ENCODE data around the gene DBNDD2.

The DBNDD2 gene

DNA sequence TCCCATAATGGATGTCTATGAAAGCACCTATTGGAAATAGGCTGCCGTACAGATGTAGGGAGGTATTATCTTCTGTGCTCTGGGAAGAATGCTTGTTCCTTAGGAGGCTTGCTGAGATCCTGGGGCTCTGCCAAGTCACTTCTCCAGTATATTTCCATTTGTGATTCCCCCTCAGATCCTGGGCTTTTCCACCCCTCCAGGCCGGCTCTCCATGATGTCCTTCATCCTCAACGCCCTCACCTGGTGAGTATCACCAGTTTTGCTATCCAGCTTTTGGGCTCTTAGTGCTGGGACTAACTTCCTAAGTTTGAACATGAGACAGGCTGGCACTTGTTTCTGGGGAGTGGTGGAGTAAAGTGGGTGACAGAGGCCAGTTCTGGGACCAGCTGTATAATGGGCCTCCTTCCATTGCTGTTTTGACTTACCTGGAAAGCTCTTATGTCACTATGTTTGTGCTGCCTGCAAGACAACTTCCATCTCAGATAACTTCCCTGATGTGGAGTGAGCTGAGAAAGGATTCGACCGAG is 42.6 kb upstream of the DBNDD2 start:
- Histone ChIP-seq H3K27me3 (ENCODE audit: control insufficient read depth, low read length) (no peaks in the 10 kb centered on the region), H3K4me2 (ENCODE audit: low read length) (no peak overlapping the region; the same call in 1 of the 2 replicates), H3K27ac (ENCODE audit: low read depth, low read length) (no peak overlapping the region), H3K9me2 (replicated peaks; ENCODE audit: control insufficient read depth, low read length) (no peaks in the 10 kb centered on the region), H3K4me1 (ENCODE audit: control insufficient read depth, low read length) (peaks cover 74% of the 10 kb centered on the region), H3K9me3 (ENCODE audit: control insufficient read depth, insufficient read depth, low read length) (no peaks in the 10 kb centered on the region), H3K36me3 (ENCODE audit: control insufficient read depth, low read length) (peaks cover 43% of the 10 kb centered on the region), H3K4me3 (ENCODE audit: low read length) (no peak overlapping the region), H3K79me2 (ENCODE audit: control insufficient read depth, low read length) (peaks cover 38% of the 10 kb centered on the region), H3F3A (ENCODE audit: control insufficient read depth, insufficient read depth) (peaks cover 21% of the 10 kb centered on the region), H4K20me1 (ENCODE audit: control insufficient read depth, insufficient read depth, low read depth, low read length) (peaks cover 19% of the 10 kb centered on the region)
- TF ChIP-seq, protein P1, sequence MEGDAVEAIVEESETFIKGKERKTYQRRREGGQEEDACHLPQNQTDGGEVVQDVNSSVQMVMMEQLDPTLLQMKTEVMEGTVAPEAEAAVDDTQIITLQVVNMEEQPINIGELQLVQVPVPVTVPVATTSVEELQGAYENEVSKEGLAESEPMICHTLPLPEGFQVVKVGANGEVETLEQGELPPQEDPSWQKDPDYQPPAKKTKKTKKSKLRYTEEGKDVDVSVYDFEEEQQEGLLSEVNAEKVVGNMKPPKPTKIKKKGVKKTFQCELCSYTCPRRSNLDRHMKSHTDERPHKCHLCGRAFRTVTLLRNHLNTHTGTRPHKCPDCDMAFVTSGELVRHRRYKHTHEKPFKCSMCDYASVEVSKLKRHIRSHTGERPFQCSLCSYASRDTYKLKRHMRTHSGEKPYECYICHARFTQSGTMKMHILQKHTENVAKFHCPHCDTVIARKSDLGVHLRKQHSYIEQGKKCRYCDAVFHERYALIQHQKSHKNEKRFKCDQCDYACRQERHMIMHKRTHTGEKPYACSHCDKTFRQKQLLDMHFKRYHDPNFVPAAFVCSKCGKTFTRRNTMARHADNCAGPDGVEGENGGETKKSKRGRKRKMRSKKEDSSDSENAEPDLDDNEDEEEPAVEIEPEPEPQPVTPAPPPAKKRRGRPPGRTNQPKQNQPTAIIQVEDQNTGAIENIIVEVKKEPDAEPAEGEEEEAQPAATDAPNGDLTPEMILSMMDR (IDR thresholded peaks at IDR 0.05; ENCODE audit: low read depth, low read length, poor library complexity, severe bottlenecking): no peak
- TF ChIP-seq EZH2phosphoT487 (IDR thresholded peaks at IDR 0.05; ENCODE audit: borderline replicate concordance, low read length): no peak

DNA sequence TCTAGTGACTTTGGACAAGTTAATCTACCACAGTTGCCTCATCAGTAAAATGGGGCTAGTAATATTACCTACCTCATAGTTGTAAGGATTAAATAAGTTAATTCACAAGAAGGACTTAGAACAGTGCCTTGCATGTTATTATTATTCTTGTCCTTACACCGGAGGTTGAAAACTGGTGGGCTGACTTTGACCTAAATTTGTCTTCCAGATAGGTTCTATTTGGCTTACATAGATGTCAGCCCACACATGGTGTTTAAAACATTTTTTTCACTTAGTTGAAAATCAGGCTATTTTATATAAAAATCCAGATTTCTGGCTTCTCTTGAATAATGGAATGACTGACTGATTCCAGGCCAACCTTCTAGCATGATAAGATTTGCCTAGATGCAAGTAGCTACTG is 41.9 kb upstream of the DBNDD2 start:
- Histone ChIP-seq H3K79me2 (ENCODE audit: control insufficient read depth, low read length) (peaks cover 38% of the 10 kb centered on the region), H3K9me3 (ENCODE audit: control insufficient read depth, insufficient read depth, low read length) (no peaks in the 10 kb centered on the region), H4K20me1 (ENCODE audit: control insufficient read depth, insufficient read depth, low read depth, low read length) (peaks cover 19% of the 10 kb centered on the region), H3F3A (ENCODE audit: control insufficient read depth, insufficient read depth) (peaks cover 21% of the 10 kb centered on the region), H3K27me3 (ENCODE audit: control insufficient read depth, low read length) (no peaks in the 10 kb centered on the region), H3K4me3 (ENCODE audit: low read length) (no peak overlapping the region), H3K4me1 (ENCODE audit: control insufficient read depth, low read length) (peaks cover 71% of the 10 kb centered on the region), H3K36me3 (ENCODE audit: control insufficient read depth, low read length) (peaks cover 43% of the 10 kb centered on the region), H3K4me2 (ENCODE audit: low read length) (no peak overlapping the region), H3K9me2 (replicated peaks; ENCODE audit: control insufficient read depth, low read length) (no peaks in the 10 kb centered on the region), H3K27ac (ENCODE audit: low read depth, low read length) (no peak overlapping the region)
- TF ChIP-seq, protein P1 (IDR thresholded peaks at IDR 0.05; ENCODE audit: low read depth, low read length, poor library complexity, severe bottlenecking): no peak
- TF ChIP-seq EZH2phosphoT487 (IDR thresholded peaks at IDR 0.05; ENCODE audit: borderline replicate concordance, low read length): no peak

DNA sequence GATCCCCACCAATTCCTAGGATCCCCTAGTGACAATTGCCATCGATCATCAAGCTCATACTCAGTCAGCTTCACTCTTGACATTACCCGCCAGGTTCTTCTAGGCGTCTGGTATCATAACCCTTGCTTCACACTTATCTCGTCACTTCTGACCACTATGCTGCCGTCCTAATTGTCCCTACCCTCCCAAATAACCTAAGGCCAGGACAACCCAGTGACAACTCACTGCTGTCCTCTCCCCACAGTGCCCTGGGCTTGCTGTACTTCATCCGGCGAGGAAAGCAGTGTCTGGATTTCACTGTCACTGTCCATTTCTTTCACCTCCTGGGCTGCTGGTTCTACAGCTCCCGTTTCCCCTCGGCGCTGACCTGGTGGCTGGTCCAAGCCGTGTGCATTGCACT is 41.5 kb upstream of the DBNDD2 start:
- Histone ChIP-seq H3K4me3 (ENCODE audit: low read length) (no peak overlapping the region), H4K20me1 (ENCODE audit: control insufficient read depth, insufficient read depth, low read depth, low read length) (peaks cover 19% of the 10 kb centered on the region), H3K4me1 (ENCODE audit: control insufficient read depth, low read length) (peaks cover 67% of the 10 kb centered on the region), H3F3A (ENCODE audit: control insufficient read depth, insufficient read depth) (peaks cover 26% of the 10 kb centered on the region), H3K4me2 (ENCODE audit: low read length) (no peak overlapping the region; the same call in 1 of the 2 replicates), H3K79me2 (ENCODE audit: control insufficient read depth, low read length) (peaks cover 38% of the 10 kb centered on the region), H3K9me3 (ENCODE audit: control insufficient read depth, insufficient read depth, low read length) (no peaks in the 10 kb centered on the region), H3K27me3 (ENCODE audit: control insufficient read depth, low read length) (no peaks in the 10 kb centered on the region), H3K9me2 (replicated peaks; ENCODE audit: control insufficient read depth, low read length) (no peaks in the 10 kb centered on the region), H3K36me3 (ENCODE audit: control insufficient read depth, low read length) (peaks cover 43% of the 10 kb centered on the region), H3K27ac (ENCODE audit: low read depth, low read length) (no peak overlapping the region)
- TF ChIP-seq, protein P1 (IDR thresholded peaks at IDR 0.05; ENCODE audit: low read depth, low read length, poor library complexity, severe bottlenecking): no peak
- no peak for TF ChIP-seq EZH2phosphoT487 (IDR thresholded peaks at IDR 0.05; ENCODE audit: borderline replicate concordance, low read length)

All from DOHH2 (cell line).